G401 (cell line): ENCODE data around the gene EFR3B. TPM values are rescaled to one million over a fixed set of nuclear protein-coding genes. Genes with fewer than 3 reads are reported as not detected.

Source experiments
- DNase-seq: peaks from one replicate; pipeline ENCODE4 v3.0.0-alpha.2; 2015; ENCODE audit warnings: low spot score
- in situ Hi-C: cut with HindIII; loops from 2 replicates; pipeline ENCODE4 v1.10.0; 2016; ENCODE audit warnings: low sequenced_read_pairs, mixed read lengths
- total RNA-seq: library from RNA; depleted of rRNA; stranded (reverse); fragments of >200 nt; shearing (Covaris generic); gene quantifications from 2 replicates; pipeline ENCODE4 v1.2.3, GENCODE V29; 2014

EFR3B gene
- total RNA-seq, 1 experiment from 2014 or later, result 0.37 TPM

GRCh38 chr2:25165992-25166875 lies 124.4 kb downstream of the EFR3B start:
- in situ Hi-C loops, result no loop called here
- DNase-seq, result no peak

- in situ Hi-C loops, result no loop called here
- DNase-seq, result no peak
Measured at GRCh38 chr2:25168256-25169072, 126.6 kb downstream of the EFR3B start, which contains the start of gene POMC. POMC (minus strand) TSS chr2:25168580; CDS start chr2:25164772, 3,808 bp downstream.

- DNase-seq, result no peak
- in situ Hi-C loops, result no loop called here
Measured at GRCh38 chr2:25169073-25169470, 127.2 kb downstream of the EFR3B start.

GRCh38 chr2:25170888-25171287 lies 129.0 kb downstream of the EFR3B start:
- DNase-seq, result no peak
- in situ Hi-C loops, result no loop called here

GRCh38 chr2:25173719-25174118 lies 131.8 kb downstream of the EFR3B start:
- DNase-seq, result no peak
- in situ Hi-C loops, result no loop called here

- DNase-seq, result no peak
- in situ Hi-C loops, result no loop called here
Measured at GRCh38 chr2:25174192-25174861, 132.5 kb downstream of the EFR3B start.

GRCh38 chr2:25176138-25176537 lies 134.3 kb downstream of the EFR3B start:
- in situ Hi-C loops, result no loop called here
- DNase-seq, result no peak

- DNase-seq, result no peak
- in situ Hi-C loops, result no loop called here
Measured at GRCh38 chr2:25176541-25177181, 134.8 kb downstream of the EFR3B start.

GRCh38 chr2:25177211-25177611 lies 135.3 kb downstream of the EFR3B start:
- no peak for DNase-seq
- in situ Hi-C loops, result no loop called here

GRCh38 chr2:25178976-25179375 lies 137.1 kb downstream of the EFR3B start:
- no peak for DNase-seq
- in situ Hi-C loops, result no loop called here

GRCh38 chr2:25184254-25184653 lies 142.4 kb downstream of the EFR3B start:
- no peak for DNase-seq
- in situ Hi-C loops, result no loop called here

- DNase-seq, result no peak
- in situ Hi-C loops, result no loop called here
Measured at GRCh38 chr2:25187729-25188350, 146.0 kb downstream of the EFR3B start.

- in situ Hi-C loops, result no loop called here
- DNase-seq, result no peak
Measured at GRCh38 chr2:25188405-25188804, 146.5 kb downstream of the EFR3B start.

GRCh38 chr2:25190536-25190935 lies 148.7 kb downstream of the EFR3B start:
- in situ Hi-C loops, result no loop called here
- DNase-seq, result no peak

- in situ Hi-C loops, result no loop called here
- DNase-seq, result no peak
Measured at GRCh38 chr2:25194576-25195122, 152.8 kb downstream of the EFR3B start.

GRCh38 chr2:25197336-25198208 lies 155.7 kb downstream of the EFR3B start:
- in situ Hi-C loops, result no loop called here
- no peak for DNase-seq

GRCh38 chr2:25198209-25198525 lies 156.3 kb downstream of the EFR3B start:
- no peak for DNase-seq
- in situ Hi-C loops, result no loop called here

GRCh38 chr2:25198576-25198975 lies 156.7 kb downstream of the EFR3B start:
- in situ Hi-C loops, result no loop called here
- DNase-seq, result no peak
